ENCODE data around the gene OR1M1. TPM values are rescaled to one million over a fixed set of nuclear protein-coding genes. Genes with fewer than 3 reads are reported as not detected.

The OR1M1 gene
- total and polyA plus RNA-seq, 4 donors: not detected

- no peak overlapping the region for H3K9ac ChIP-seq (ENCODE audit: low read depth in 1 of 2, low read length in 2 of 2)
- no peak for DNase-seq (ENCODE audit: low spot score)
- H3K4me1 ChIP-seq (ENCODE audit: control insufficient read depth in 4 of 4, insufficient read depth in 4 of 4, low read length in 3 of 4): no peaks in the 10 kb centered on the region
- no peaks in the 10 kb centered on the region for H3K36me3 ChIP-seq (ENCODE audit: control insufficient read depth in 4 of 4, insufficient read depth in 3 of 4, low read depth in 1 of 4, low read length in 3 of 4)
- TF ChIP-seq, protein P1, sequence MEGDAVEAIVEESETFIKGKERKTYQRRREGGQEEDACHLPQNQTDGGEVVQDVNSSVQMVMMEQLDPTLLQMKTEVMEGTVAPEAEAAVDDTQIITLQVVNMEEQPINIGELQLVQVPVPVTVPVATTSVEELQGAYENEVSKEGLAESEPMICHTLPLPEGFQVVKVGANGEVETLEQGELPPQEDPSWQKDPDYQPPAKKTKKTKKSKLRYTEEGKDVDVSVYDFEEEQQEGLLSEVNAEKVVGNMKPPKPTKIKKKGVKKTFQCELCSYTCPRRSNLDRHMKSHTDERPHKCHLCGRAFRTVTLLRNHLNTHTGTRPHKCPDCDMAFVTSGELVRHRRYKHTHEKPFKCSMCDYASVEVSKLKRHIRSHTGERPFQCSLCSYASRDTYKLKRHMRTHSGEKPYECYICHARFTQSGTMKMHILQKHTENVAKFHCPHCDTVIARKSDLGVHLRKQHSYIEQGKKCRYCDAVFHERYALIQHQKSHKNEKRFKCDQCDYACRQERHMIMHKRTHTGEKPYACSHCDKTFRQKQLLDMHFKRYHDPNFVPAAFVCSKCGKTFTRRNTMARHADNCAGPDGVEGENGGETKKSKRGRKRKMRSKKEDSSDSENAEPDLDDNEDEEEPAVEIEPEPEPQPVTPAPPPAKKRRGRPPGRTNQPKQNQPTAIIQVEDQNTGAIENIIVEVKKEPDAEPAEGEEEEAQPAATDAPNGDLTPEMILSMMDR (IDR thresholded peaks at IDR 0.05; ENCODE audit: low read depth, low read length, missing input control): no peak
- no peak for TF ChIP-seq HNF4G (IDR thresholded peaks at IDR 0.05)
- TF ChIP-seq, protein P2, sequence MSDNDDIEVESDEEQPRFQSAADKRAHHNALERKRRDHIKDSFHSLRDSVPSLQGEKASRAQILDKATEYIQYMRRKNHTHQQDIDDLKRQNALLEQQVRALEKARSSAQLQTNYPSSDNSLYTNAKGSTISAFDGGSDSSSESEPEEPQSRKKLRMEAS (IDR thresholded peaks at IDR 0.05): no peak
- TF ChIP-seq FOXA1 (IDR thresholded peaks at IDR 0.05): no peak
- TF ChIP-seq RXRA (IDR thresholded peaks at IDR 0.05): no peak
- no peak for TF ChIP-seq RAD21 (IDR thresholded peaks at IDR 0.05)
- TF ChIP-seq GABPA (IDR thresholded peaks at IDR 0.05 in 1 of 2, conservative IDR thresholded peaks at IDR 0.05 in 1 of 2): no peak
- WGBS: 60% methylated on average over 5 of the region's 5 CpGs
- no peak overlapping the region for H3K4me3 ChIP-seq (ENCODE audit: low read depth in 1 of 3, low read length in 3 of 3)
- peaks cover 0 to 7% (median 1%) of the 10 kb centered on the region in 4 donors for H3K9me3 ChIP-seq (ENCODE audit: control insufficient read depth in 4 of 4, low read length in 3 of 4)
- H3K27ac ChIP-seq (ENCODE audit: low read depth in 1 of 2, low read length in 2 of 2): no peak overlapping the region
- H3K27me3 ChIP-seq (ENCODE audit: control insufficient read depth in 4 of 4, insufficient read depth in 4 of 4, low read length in 3 of 4): peaks cover 0 to 3% (median 0%) of the 10 kb centered on the region in 4 donors
Measured at GRCh38 chr19:9116547-9116946, 29.7 kb downstream of the OR1M1 start.

GRCh38 chr19:9126900-9127405 lies 40.1 kb downstream of the OR1M1 start, which contains the start of gene OR7G3:
OR7G3 (minus strand) TSS chr19:9126950; CDS start chr19:9126950, 0 bp downstream.
- Histone ChIP-seq H3K9ac (ENCODE audit: low read depth in 1 of 2, low read length in 2 of 2) (no peak within 1 kb of the TSS), H3K4me3 (ENCODE audit: low read depth in 1 of 3, low read length in 3 of 3) (no peak within 1 kb of the TSS), H3K9me3 (ENCODE audit: control insufficient read depth in 4 of 4, low read length in 3 of 4) (no peaks in the 10 kb centered on the region), H3K27me3 (ENCODE audit: control insufficient read depth in 4 of 4, insufficient read depth in 4 of 4, low read length in 3 of 4) (no peaks in the 10 kb centered on the region), H3K27ac (ENCODE audit: low read depth in 1 of 2, low read length in 2 of 2) (no peak within 1 kb of the TSS), H3K36me3 (ENCODE audit: control insufficient read depth in 4 of 4, insufficient read depth in 3 of 4, low read depth in 1 of 4, low read length in 3 of 4) (no peaks in the 10 kb centered on the region), H3K4me1 (ENCODE audit: control insufficient read depth in 4 of 4, insufficient read depth in 4 of 4, low read length in 3 of 4) (peaks cover 0 to 1% (median 0%) of the 10 kb centered on the region in 4 donors)
- 74% methylated on average over 1 of the region's 1 CpG for WGBS
- TF ChIP-seq SP1 (IDR thresholded peaks at IDR 0.05) (no peak), GABPA (IDR thresholded peaks at IDR 0.05 in 1 of 2, conservative IDR thresholded peaks at IDR 0.05 in 1 of 2) (no peak), FOXA2 (IDR thresholded peaks at IDR 0.05) (no peak), YY1 (IDR thresholded peaks at IDR 0.05) (no peak), ZBTB33 (IDR thresholded peaks at IDR 0.05) (no peak), JUND (IDR thresholded peaks at IDR 0.05) (no peak), NR2F2 (IDR thresholded peaks at IDR 0.05) (no peak), RAD21 (IDR thresholded peaks at IDR 0.05) (no peak)
- TF ChIP-seq, protein P3, sequence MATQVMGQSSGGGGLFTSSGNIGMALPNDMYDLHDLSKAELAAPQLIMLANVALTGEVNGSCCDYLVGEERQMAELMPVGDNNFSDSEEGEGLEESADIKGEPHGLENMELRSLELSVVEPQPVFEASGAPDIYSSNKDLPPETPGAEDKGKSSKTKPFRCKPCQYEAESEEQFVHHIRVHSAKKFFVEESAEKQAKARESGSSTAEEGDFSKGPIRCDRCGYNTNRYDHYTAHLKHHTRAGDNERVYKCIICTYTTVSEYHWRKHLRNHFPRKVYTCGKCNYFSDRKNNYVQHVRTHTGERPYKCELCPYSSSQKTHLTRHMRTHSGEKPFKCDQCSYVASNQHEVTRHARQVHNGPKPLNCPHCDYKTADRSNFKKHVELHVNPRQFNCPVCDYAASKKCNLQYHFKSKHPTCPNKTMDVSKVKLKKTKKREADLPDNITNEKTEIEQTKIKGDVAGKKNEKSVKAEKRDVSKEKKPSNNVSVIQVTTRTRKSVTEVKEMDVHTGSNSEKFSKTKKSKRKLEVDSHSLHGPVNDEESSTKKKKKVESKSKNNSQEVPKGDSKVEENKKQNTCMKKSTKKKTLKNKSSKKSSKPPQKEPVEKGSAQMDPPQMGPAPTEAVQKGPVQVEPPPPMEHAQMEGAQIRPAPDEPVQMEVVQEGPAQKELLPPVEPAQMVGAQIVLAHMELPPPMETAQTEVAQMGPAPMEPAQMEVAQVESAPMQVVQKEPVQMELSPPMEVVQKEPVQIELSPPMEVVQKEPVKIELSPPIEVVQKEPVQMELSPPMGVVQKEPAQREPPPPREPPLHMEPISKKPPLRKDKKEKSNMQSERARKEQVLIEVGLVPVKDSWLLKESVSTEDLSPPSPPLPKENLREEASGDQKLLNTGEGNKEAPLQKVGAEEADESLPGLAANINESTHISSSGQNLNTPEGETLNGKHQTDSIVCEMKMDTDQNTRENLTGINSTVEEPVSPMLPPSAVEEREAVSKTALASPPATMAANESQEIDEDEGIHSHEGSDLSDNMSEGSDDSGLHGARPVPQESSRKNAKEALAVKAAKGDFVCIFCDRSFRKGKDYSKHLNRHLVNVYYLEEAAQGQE (IDR thresholded peaks at IDR 0.05): no peak
- TF ChIP-seq, protein P2 (IDR thresholded peaks at IDR 0.05): no peak
- DNase-seq (ENCODE audit: low spot score): no peak

Data from liver (tissue), 9 donors.